ENCODE data around the gene ANKIB1.

The ANKIB1 gene

DNA sequence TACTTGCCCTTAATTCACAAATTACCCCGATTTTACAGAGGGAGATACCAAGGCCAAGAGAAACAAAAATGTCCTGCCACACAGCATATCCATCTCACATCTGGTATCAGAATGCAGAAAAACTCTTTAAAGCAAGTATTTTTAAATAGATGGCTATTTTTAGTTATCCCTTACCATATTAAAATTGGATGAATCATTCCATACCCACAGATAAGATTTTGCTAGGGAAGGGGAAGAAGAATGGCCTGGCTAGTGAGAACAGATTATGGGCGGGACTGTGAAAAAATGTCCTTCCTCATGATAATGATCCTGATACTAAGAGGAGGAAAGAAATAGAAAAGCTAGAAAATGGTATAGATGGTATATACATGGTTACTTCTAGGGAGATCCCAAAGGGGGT is 121.0 kb downstream of the ANKIB1 start:
- H3K4me3 ChIP-seq (ENCODE audit: low read depth, low read length) = no peak overlapping the region
- no peaks in the 10 kb centered on the region for H3K4me1 ChIP-seq (ENCODE audit: control insufficient read depth, insufficient read depth, low read length)
- H3K27ac ChIP-seq (ENCODE audit: extremely low read depth, low read depth, low read length) = no peak overlapping the region
- H3K9me3 ChIP-seq (ENCODE audit: control insufficient read depth, insufficient read depth, low read depth, low read length) = no peaks in the 10 kb centered on the region
- TF ChIP-seq GLI4 (tag by site-specific recombination; IDR thresholded peaks at IDR 0.05) (no peak), ZNF555 (tag by site-specific recombination; conservative IDR thresholded peaks at IDR 0.05) (no peak)
- ChIA-PET CTCF (interaction anchor here (0.7 kb wide), 1 partner anchor 190 kb away, joined by 3 read pairs; no protein-coding TSS in a partner anchor), POLR2A (no interaction called here)
- peaks cover 2 to 13% of the 10 kb centered on the region in 2 experiments for H3K36me3 ChIP-seq (ENCODE audit: control insufficient read depth in 2 of 2, insufficient read depth in 1 of 2, low read length in 2 of 2)

DNA sequence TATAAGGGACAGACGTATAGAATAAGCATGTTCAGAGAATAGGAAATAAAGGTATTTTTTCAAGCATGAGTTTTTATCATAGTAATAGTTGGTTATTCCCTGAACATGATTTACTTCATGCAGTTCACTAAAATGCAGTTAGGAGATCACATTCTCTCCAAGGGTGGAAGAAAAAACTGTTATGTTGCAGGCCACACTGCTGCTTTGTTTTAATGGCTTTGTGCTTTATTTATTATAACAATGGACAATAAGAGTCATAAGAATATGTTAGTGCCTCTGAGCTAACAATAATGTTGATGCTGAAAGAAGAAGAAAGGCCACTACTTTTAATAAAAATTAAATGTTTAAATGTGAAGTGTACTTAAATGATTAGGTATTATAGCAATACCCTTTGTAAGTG is 123.0 kb downstream of the ANKIB1 start:
- Histone ChIP-seq H3K9me3 (ENCODE audit: control insufficient read depth, insufficient read depth, low read depth, low read length) (no peaks in the 10 kb centered on the region), H3K4me3 (ENCODE audit: low read depth, low read length) (no peak overlapping the region), H3K27ac (ENCODE audit: extremely low read depth, low read depth, low read length) (no peak overlapping the region), H3K4me1 (ENCODE audit: control insufficient read depth, insufficient read depth, low read length) (no peaks in the 10 kb centered on the region), H3K36me3 (ENCODE audit: control insufficient read depth in 2 of 2, insufficient read depth in 1 of 2, low read length in 2 of 2) (peaks cover 6 to 8% of the 10 kb centered on the region in 2 experiments)
- TF ChIP-seq ZNF76 (tag by site-specific recombination; IDR thresholded peaks at IDR 0.05; ENCODE audit: borderline replicate concordance, low read depth) (no peak), ZNF354C (tag by site-specific recombination; IDR thresholded peaks at IDR 0.05; ENCODE audit: borderline replicate concordance, low read depth) (no peak), ZNF791 (tag by site-specific recombination; IDR thresholded peaks at IDR 0.05) (no peak), ZNF23 (tag by site-specific recombination; IDR thresholded peaks at IDR 0.05; ENCODE audit: borderline replicate concordance) (no peak), ZNF610 (tag by site-specific recombination; IDR thresholded peaks at IDR 0.05; ENCODE audit: borderline replicate concordance) (no peak), ZNF350 (tag by site-specific recombination; IDR thresholded peaks at IDR 0.05) (no peak), ELK4 (IDR thresholded peaks at IDR 0.05; ENCODE audit: borderline replicate concordance, low read depth, low read length) (no peak), ZBTB48 (tag by site-specific recombination; IDR thresholded peaks at IDR 0.05) (no peak), SCRT2 (tag by site-specific recombination; IDR thresholded peaks at IDR 0.05) (no peak), ZNF629 (tag by site-specific recombination; IDR thresholded peaks at IDR 0.05) (no peak), ZNF366 (tag by site-specific recombination; conservative IDR thresholded peaks at IDR 0.05) (no peak), EGR2 (tag by site-specific recombination; IDR thresholded peaks at IDR 0.05; ENCODE audit: low read depth) (no peak), ZNF843 (tag by site-specific recombination; IDR thresholded peaks at IDR 0.05) (no peak), MYNN (tag by site-specific recombination; IDR thresholded peaks at IDR 0.05; ENCODE audit: borderline replicate concordance) (no peak), ZFP41 (tag by site-specific recombination; IDR thresholded peaks at IDR 0.05; ENCODE audit: borderline replicate concordance) (no peak)
- TF ChIP-seq, protein P1, sequence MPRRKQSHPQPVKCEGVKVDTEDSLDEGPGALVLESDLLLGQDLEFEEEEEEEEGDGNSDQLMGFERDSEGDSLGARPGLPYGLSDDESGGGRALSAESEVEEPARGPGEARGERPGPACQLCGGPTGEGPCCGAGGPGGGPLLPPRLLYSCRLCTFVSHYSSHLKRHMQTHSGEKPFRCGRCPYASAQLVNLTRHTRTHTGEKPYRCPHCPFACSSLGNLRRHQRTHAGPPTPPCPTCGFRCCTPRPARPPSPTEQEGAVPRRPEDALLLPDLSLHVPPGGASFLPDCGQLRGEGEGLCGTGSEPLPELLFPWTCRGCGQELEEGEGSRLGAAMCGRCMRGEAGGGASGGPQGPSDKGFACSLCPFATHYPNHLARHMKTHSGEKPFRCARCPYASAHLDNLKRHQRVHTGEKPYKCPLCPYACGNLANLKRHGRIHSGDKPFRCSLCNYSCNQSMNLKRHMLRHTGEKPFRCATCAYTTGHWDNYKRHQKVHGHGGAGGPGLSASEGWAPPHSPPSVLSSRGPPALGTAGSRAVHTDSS (tag by site-specific recombination; IDR thresholded peaks at IDR 0.05) = no peak
- ChIA-PET CTCF (interaction anchor here (0.8 kb wide), 1 partner anchor 189 kb away, joined by 3 read pairs; no protein-coding TSS in a partner anchor), POLR2A (no interaction called here)

- H3K9me3 ChIP-seq (ENCODE audit: control insufficient read depth, insufficient read depth, low read depth, low read length) = no peaks in the 10 kb centered on the region; the same call in 1 of the 2 replicates
- no peaks in the 10 kb centered on the region for H3K4me1 ChIP-seq (ENCODE audit: control insufficient read depth, insufficient read depth, low read length)
- H3K4me3 ChIP-seq (ENCODE audit: low read depth, low read length) = no peak overlapping the region
- ChIA-PET POLR2A (no interaction called here), CTCF (no interaction called here)
- H3K36me3 ChIP-seq (ENCODE audit: control insufficient read depth in 2 of 2, insufficient read depth in 1 of 2, low read length in 2 of 2) = peaks cover 11 to 15% of the 10 kb centered on the region in 2 experiments
- no peak overlapping the region for H3K27ac ChIP-seq (ENCODE audit: extremely low read depth, low read depth, low read length)
- TF ChIP-seq ZNF174 (tag by site-specific recombination; IDR thresholded peaks at IDR 0.05) = no peak
- no peak for TF ChIP-seq ZNF23 (tag by site-specific recombination; IDR thresholded peaks at IDR 0.05; ENCODE audit: borderline replicate concordance)
- TF ChIP-seq, protein P1 (tag by site-specific recombination; IDR thresholded peaks at IDR 0.05) = no peak
- no peak for TF ChIP-seq ZNF501 (tag by site-specific recombination; IDR thresholded peaks at IDR 0.05)
- no peak for TF ChIP-seq ZSCAN16 (tag by site-specific recombination; IDR thresholded peaks at IDR 0.05)
- TF ChIP-seq KLF16 (tag by site-specific recombination; IDR thresholded peaks at IDR 0.05) = no peak
- TF ChIP-seq ZBTB8A (tag by site-specific recombination; IDR thresholded peaks at IDR 0.05) = no peak
- TF ChIP-seq ZNF701 (tag by site-specific recombination; IDR thresholded peaks at IDR 0.05) = no peak
- TF ChIP-seq ZNF621 (tag by site-specific recombination; IDR thresholded peaks at IDR 0.05) = no peak
- no peak for TF ChIP-seq ZNF24 (tag by site-specific recombination; IDR thresholded peaks at IDR 0.05)
- TF ChIP-seq ZNF514 (tag by site-specific recombination; IDR thresholded peaks at IDR 0.05) = no peak
- no peak for TF ChIP-seq ZFHX2 (tag by site-specific recombination; conservative IDR thresholded peaks at IDR 0.05)
Observed at GRCh38 chr7:92375013-92375412, 129.2 kb downstream of the ANKIB1 start.

Data from HEK293 (cell line).